H1 (cell line): ENCODE results near the gene IL32. TPM values are rescaled to one million over a fixed set of nuclear protein-coding genes. Genes with fewer than 3 reads are reported as not detected.

ENCODE experiments used
- BACH1 ChIP-seq: IDR thresholded peaks from 2 replicates; pipeline ENCODE4 v1.6.1; 2012; ENCODE audit warnings: low read length, improper control_type of control experiment
- RNF2 ChIP-seq: fragments of 200-900, 300-1000 bp; sonication (generic); IDR thresholded peaks from 2 replicates; pipeline ENCODE4 v1.7.1; 2016; ENCODE audit warnings: borderline replicate concordance, low read depth, mild to moderate bottlenecking, antibody characterized with exemption, low read length; ENCODE audit not compliant: poor library complexity, severe bottlenecking; ENCODE audit errors: missing control alignments
- TAF7 ChIP-seq: optimal IDR thresholded peaks from 2 replicates; pipeline ENCODE3; 2011; ENCODE audit warnings: low read depth, mild to moderate bottlenecking, inconsistent platforms, low read length, moderate library complexity, borderline replicate concordance
- TEAD4 ChIP-seq: IDR thresholded peaks from 2 replicates; pipeline ENCODE4 v1.6.1; 2012; ENCODE audit warnings: low read depth, low read length, inconsistent platforms, mixed read lengths
- polyA plus RNA-seq, 7 experiments: library from polyadenylated mRNA; depleted of rRNA in 3 of 7; stranded (reverse) in 5 of 7; unstranded in 2 of 7; fragments of >200 nt in 5 of 7; fragments of 200-250 nt in 2 of 7; gene quantifications; 1 replicate in 5 of 7; 2 replicates in 1 of 7; 4 replicates in 1 of 7; pipeline versions ENCODE4 v1.2.1 to v1.2.3, GENCODE V29; 2011 to 2013; ENCODE audit warnings: missing spikeins in 2 of 7, mixed read lengths in 2 of 7
- total RNA-seq: library from RNA; stranded (reverse); fragmentation: NEBNext Ultra II Directional; extraction: Animal tissue kit (Norgen Biotek cat#: 25700); gene quantifications from 2 replicates; pipeline ENCODE4 v1.2.1, GENCODE V29; 2021

IL32 gene
- total and polyA plus RNA-seq, 2 of the 8 experiments (the other 6 are each of a cell fraction or from before 2014, with no cell fraction given): 2.7 to 5.0 TPM

GRCh38 chr16:3084491-3084890, 19.1 kb downstream of the IL32 start (continued):
- TF ChIP-seq RNF2 (no peak), BACH1 (no peak), TEAD4 (no peak), TAF7 (no peak)
